CD4-positive, alpha-beta memory T cell (primary cell): ENCODE results near the gene TMEM184B. TPM values are rescaled to one million over a fixed set of nuclear protein-coding genes. Genes with fewer than 3 reads are reported as not detected.
"Not testable (repeated sequence)": the region's sequence is repeated elsewhere in the genome, so short reads cannot be mapped to it uniquely, and the experiment has no call there.

ENCODE experiments used
- CTCF ChIA-PET: fragments of 350-600 bp; sonication (Branson Sonifier 250); formaldehyde crosslinking; loops from one replicate; lab custom pipeline; 2021; ENCODE audit warnings: inconsistent platforms; ENCODE audit not compliant: partially characterized antibody; lab: Charles Lee
- POLR2A ChIA-PET: fragments of 350-600 bp; sonication (Branson Sonifier 250); formaldehyde crosslinking; loops from one replicate; lab custom pipeline; 2021; ENCODE audit not compliant: partially characterized antibody; lab: Charles Lee
- DNase-seq, 5 donors: peaks; one replicate each; pipeline versions ENCODE4 v3.0.0 to v3.0.0-alpha.2; 2020 to 2022; ENCODE audit warnings: mixed read lengths in 1 of 5
- H3K27ac ChIP-seq: one replicate; pipeline ENCODE4 v1.7.0; 2013; ENCODE audit warnings: low read depth, low read length
- H3K27me3 ChIP-seq: 2 replicates; pipeline ENCODE4 v1.7.0; 2013; ENCODE audit warnings: mild to moderate bottlenecking, low read length, moderate library complexity; ENCODE audit not compliant: insufficient read depth
- H3K36me3 ChIP-seq: 2 replicates; pipeline ENCODE4 v1.7.0; 2013; ENCODE audit warnings: mild to moderate bottlenecking, low read length, moderate library complexity; ENCODE audit not compliant: insufficient read depth
- H3K4me1 ChIP-seq: 2 replicates; pipeline ENCODE4 v1.7.0; 2013; ENCODE audit warnings: mild to moderate bottlenecking, low read length, moderate library complexity; ENCODE audit not compliant: insufficient read depth
- H3K4me3 ChIP-seq, 2 donors: one replicate each; pipeline ENCODE4 v1.7.0; 2013; ENCODE audit warnings: low read length in 2 of 2, mild to moderate bottlenecking in 1 of 2
- H3K9me3 ChIP-seq, 2 donors: one replicate each; pipeline ENCODE4 v1.7.0; 2013; ENCODE audit warnings: low read length in 2 of 2, control low read depth in 1 of 2; ENCODE audit not compliant: control insufficient read depth in 1 of 2
- H3K27ac Mint-ChIP-seq, 7 donors: one replicate each; pipeline ENCODE4 v1.8.0; 2020 to 2021; ENCODE audit warnings: mixed read lengths in 7 of 7, mild to moderate bottlenecking in 6 of 7, inconsistent platforms in 3 of 7, moderate library complexity in 3 of 7
- H3K27me3 Mint-ChIP-seq, 2 donors: one replicate each; pipeline ENCODE4 v1.8.0; 2020 to 2021; ENCODE audit warnings: mixed read lengths in 2 of 2
- H3K36me3 Mint-ChIP-seq, 2 donors: one replicate each; pipeline ENCODE4 v1.8.0; 2020 to 2021; ENCODE audit warnings: mixed read lengths in 2 of 2, inconsistent platforms in 1 of 2, mild to moderate bottlenecking in 1 of 2
- H3K4me1 Mint-ChIP-seq, 4 donors: one replicate each; pipeline ENCODE4 v1.8.0; 2020 to 2021; ENCODE audit warnings: mixed read lengths in 4 of 4, mild to moderate bottlenecking in 1 of 4
- H3K4me3 Mint-ChIP-seq, 8 donors: one replicate each; pipeline ENCODE4 v1.8.0; 2020 to 2021; ENCODE audit warnings: mixed read lengths in 8 of 8, mild to moderate bottlenecking in 7 of 8, moderate library complexity in 6 of 8, inconsistent platforms in 3 of 8
- H3K9me3 Mint-ChIP-seq, 8 donors: one replicate each; pipeline ENCODE4 v1.8.0; 2020 to 2021; ENCODE audit warnings: mixed read lengths in 8 of 8, mild to moderate bottlenecking in 5 of 8, inconsistent platforms in 3 of 8, moderate library complexity in 1 of 8
- intact Hi-C: fragments of 100-400 bp; cut with micrococcal nuclease; formaldehyde crosslinking; loops from one replicate; pipeline ENCODE4 v1.15.1; 2023
- polyA plus RNA-seq, 2 donors: library from polyadenylated mRNA; unstranded; fragments of 300-500 nt; fragmentation: Illumina TruSeq; gene quantifications; one replicate each; pipeline ENCODE4 v1.2.3, GENCODE V29; 2021
- total RNA-seq, 2 experiments: library from RNA; stranded (reverse); gene quantifications; one replicate each; pipeline ENCODE4 v1.2.3, GENCODE V29; 2021

Gene TMEM184B
- total and polyA plus RNA-seq, 4 experiments from 2014 or later, result 9.0 to 36.6 (median 29.7) TPM

- Histone ChIP-seq H3K9me3 (no peaks in the 10 kb centered on the region), H3K27ac (no peak overlapping the region), H3K4me1 (peaks cover 14% of the 10 kb centered on the region), H3K36me3 (no peaks in the 10 kb centered on the region), H3K4me3 (no peak overlapping the region), H3K27me3 (no peaks in the 10 kb centered on the region)
- Mint-ChIP-seq H3K36me3 (peaks cover 0 to 16% of the 10 kb centered on the region in 2 donors), H3K4me3 (no peak overlapping the region), H3K9me3 (peaks cover 0 to 4% (median 0%) of the 10 kb centered on the region in 8 donors), H3K27me3 (no peaks in the 10 kb centered on the region), H3K27ac (no peak overlapping the region), H3K4me1 (peaks cover 16 to 24% (median 21%) of the 10 kb centered on the region in 4 donors)
- no peak for DNase-seq
- intact Hi-C loops, result no loop called here
- CTCF ChIA-PET, result no interaction called here
- POLR2A ChIA-PET, result no interaction called here
Measured at GRCh38 chr22:38184788-38185187, 88.0 kb downstream of the TMEM184B start.

- Histone ChIP-seq H3K27me3 (no peaks in the 10 kb centered on the region), H3K4me3 (peak within 1 kb of the TSS; percentile 66 to 94), H3K4me1 (peaks cover 31% of the 10 kb centered on the region), H3K27ac (peak within 1 kb of the TSS; percentile 71), H3K9me3 (no peaks in the 10 kb centered on the region), H3K36me3 (no peaks in the 10 kb centered on the region)
- Mint-ChIP-seq H3K27me3 (no peaks in the 10 kb centered on the region), H3K4me1 (peaks cover 26 to 53% (median 39%) of the 10 kb centered on the region in 4 donors), H3K9me3 (peaks cover 0 to 3% (median 0%) of the 10 kb centered on the region in 8 donors), H3K4me3 (peak within 1 kb of the TSS; percentile 85 to 98 (median 94)), H3K36me3 (peaks cover 0 to 19% of the 10 kb centered on the region in 2 donors), H3K27ac (peak within 1 kb of the TSS; percentile 87 to 99 (median 95))
- POLR2A ChIA-PET, result interaction anchor here (0.5 to 2.3 kb wide), 10 partner anchors 10 to 217 kb away, joined by 3 to 38 read pairs (median 4); partner anchors contain the start of genes MAFF and PICK1
- intact Hi-C loops, result loop anchor here (1.0 kb wide), 2 partner anchors 20 to 33 kb away; partner anchors contain the start of gene MAFF
- peak; percentile 92 to 95 (median 93) for DNase-seq
- CTCF ChIA-PET, result interaction anchor here (0.7 to 1.0 kb wide), 4 partner anchors 33 to 500 kb away, joined by 3 read pairs; partner anchors contain the start of gene TOMM22
Measured at GRCh38 chr22:38181453-38182200, 91.2 kb downstream of the TMEM184B start, which contains the start of gene PLA2G6. Gene PLA2G6, minus strand, starts transcription at chr22:38181830. Its CDS starts 12,404 bp downstream, at chr22:38169426.

DNA sequence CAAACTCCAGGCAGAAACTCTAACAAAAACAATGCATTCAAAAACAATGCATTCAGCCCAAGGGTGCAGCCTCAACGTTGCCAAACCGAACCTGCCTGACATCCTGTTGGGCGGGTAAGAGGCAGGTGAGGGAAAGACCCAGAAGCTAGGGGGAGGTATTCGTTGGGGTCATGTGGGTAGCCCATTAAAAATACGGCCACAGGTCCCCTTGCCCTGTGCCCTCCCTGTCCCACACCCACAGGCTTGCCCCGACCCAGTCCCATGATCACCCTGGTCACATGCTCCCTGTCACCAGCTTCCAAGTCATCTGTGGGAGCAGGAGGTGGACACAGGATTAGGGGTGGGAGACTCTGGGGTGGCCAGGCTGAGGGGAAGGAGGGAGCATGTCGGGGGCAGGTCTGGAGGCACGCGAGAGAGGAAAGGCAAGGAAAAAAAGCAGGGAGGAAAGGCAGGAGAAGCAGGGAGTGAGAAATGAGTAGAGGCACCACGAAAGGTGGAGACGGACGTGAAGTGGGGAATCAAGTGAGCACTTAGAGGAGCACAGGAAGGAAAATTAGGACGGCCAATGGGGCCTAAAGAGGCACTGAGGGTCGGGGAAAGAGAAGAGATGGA is 91.9 kb downstream of the TMEM184B start:
- Histone ChIP-seq H3K36me3 (no peaks in the 10 kb centered on the region), H3K4me1 (peaks cover 38% of the 10 kb centered on the region), H3K9me3 (no peaks in the 10 kb centered on the region), H3K27me3 (no peaks in the 10 kb centered on the region), H3K4me3 (peak overlapping the region; percentile 66 to 94), H3K27ac (peak overlapping the region; percentile 71)
- peak; percentile 49 to 83 (median 61) for DNase-seq
- Mint-ChIP-seq H3K27me3 (no peaks in the 10 kb centered on the region), H3K36me3 (peaks cover 0 to 19% of the 10 kb centered on the region in 2 donors), H3K4me1 (peaks cover 32 to 60% (median 44%) of the 10 kb centered on the region in 4 donors), H3K9me3 (peaks cover 0 to 3% (median 0%) of the 10 kb centered on the region in 8 donors), H3K4me3 (peak overlapping the region; percentile 85 to 98 (median 94)), H3K27ac (peak overlapping the region; percentile 87 to 99 (median 95))
- intact Hi-C loops, result loop anchor here (1.0 kb wide), 2 partner anchors 20 to 33 kb away; partner anchors contain the start of gene MAFF
- POLR2A ChIA-PET, result interaction anchor here (0.9 to 2.3 kb wide), 9 partner anchors 10 to 218 kb away, joined by 3 to 38 read pairs (median 4); partner anchors contain the start of gene MAFF
- CTCF ChIA-PET, result no interaction called here

DNA sequence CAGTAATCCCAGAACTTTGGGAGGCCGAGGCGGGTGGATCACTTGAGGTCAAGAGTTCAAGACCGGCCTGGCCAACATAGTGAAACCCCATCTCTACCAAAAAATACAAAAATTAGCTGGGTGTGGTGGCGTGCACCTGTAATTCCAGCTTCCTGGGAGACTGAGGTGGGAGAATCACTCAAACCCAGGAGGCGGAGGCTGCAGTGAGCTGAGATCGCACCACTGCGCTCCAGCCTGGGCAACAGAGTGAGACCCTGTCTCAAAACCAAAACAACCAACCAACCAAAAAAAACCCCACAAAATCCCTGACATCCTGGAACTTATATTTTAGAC is 94.2 kb downstream of the TMEM184B start:
- H3K9me3 ChIP-seq, H3K9me3 Mint-ChIP-seq, H3K27ac ChIP-seq, DNase-seq, H3K36me3 ChIP-seq, H3K4me3 Mint-ChIP-seq, H3K27me3 ChIP-seq, CTCF ChIA-PET, intact Hi-C loops, H3K27me3 Mint-ChIP-seq, H3K4me3 ChIP-seq: not testable (repeated sequence)
- H3K4me1 ChIP-seq, result peaks cover 48% of the 10 kb centered on the region
- Mint-ChIP-seq H3K36me3 (peaks cover 3 to 20% of the 10 kb centered on the region in 2 donors), H3K4me1 (peaks cover 38 to 75% (median 53%) of the 10 kb centered on the region in 4 donors), H3K27ac (peak overlapping the region in 6 of 7 donors; percentile 29 to 99 (median 75))
- POLR2A ChIA-PET, result interaction anchor here (1.2 kb wide), 1 partner anchor 25 kb away, joined by 4 read pairs; no protein-coding TSS in a partner anchor

DNA sequence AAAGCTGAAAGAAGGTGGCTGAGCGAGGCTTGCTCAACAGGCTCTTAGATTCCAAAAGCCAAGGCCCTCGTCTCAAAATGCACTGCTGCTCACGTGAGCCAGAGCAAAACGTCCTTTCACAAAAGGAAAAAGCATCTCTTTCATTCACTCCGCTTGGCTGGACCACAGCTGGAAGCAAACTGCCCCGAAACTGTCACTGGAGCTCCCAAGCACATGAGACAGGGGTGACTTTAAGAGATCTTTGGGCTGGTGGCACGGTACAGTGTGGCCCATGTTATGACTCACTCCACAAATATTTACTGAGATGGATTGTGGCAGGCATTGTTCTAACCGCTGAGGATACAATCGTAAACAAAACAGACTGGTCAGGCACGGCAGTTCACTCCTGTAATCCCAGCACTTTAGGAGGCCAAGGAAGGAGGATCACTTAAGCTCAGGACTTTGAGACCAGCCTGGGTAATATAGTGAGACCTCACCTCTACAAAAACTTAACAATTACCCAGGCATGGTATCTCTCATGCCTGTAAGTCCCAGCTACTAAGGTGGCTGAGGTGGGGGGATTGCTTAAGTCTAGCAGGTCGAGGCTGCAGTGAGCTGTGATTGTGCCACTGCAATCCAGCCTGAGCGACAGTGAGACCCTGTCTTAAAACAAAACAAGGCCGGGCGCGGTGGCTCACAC is 94.7 kb downstream of the TMEM184B start:
- ChIA-PET CTCF (no interaction called here), POLR2A (no interaction called here)
- H3K4me3 ChIP-seq, result no peak overlapping the region
- no peaks in the 10 kb centered on the region for H3K27me3 Mint-ChIP-seq
- H3K27ac Mint-ChIP-seq, result peak overlapping the region in 3 of 7 donors; percentile 53 to 99 (median 55)
- H3K36me3 Mint-ChIP-seq, result peaks cover 3 to 20% of the 10 kb centered on the region in 2 donors
- H3K9me3 ChIP-seq, result no peaks in the 10 kb centered on the region
- H3K36me3 ChIP-seq, result no peaks in the 10 kb centered on the region
- H3K4me1 Mint-ChIP-seq, result peaks cover 40 to 80% (median 57%) of the 10 kb centered on the region in 4 donors
- DNase-seq, result no peak
- peak overlapping the region in 1 of 8 donors; percentile 62 for H3K4me3 Mint-ChIP-seq
- peaks cover 48% of the 10 kb centered on the region for H3K4me1 ChIP-seq
- intact Hi-C loops, result no loop called here
- no peaks in the 10 kb centered on the region for H3K27me3 ChIP-seq
- H3K27ac ChIP-seq, result no peak overlapping the region
- H3K9me3 Mint-ChIP-seq, result peaks cover 0 to 3% (median 0%) of the 10 kb centered on the region in 8 donors

- Mint-ChIP-seq H3K27ac (peak overlapping the region in 3 of 7 donors; percentile 53 to 99 (median 62)), H3K36me3 (peaks cover 3 to 20% of the 10 kb centered on the region in 2 donors), H3K4me3 (peak overlapping the region in 1 of 8 donors; percentile 62), H3K4me1 (peaks cover 43 to 85% (median 61%) of the 10 kb centered on the region in 4 donors)
- H3K4me1 ChIP-seq, result peaks cover 54% of the 10 kb centered on the region
- H3K27me3 ChIP-seq, POLR2A ChIA-PET, H3K27me3 Mint-ChIP-seq, intact Hi-C loops, H3K4me3 ChIP-seq, H3K9me3 Mint-ChIP-seq, H3K9me3 ChIP-seq, CTCF ChIA-PET, DNase-seq, H3K27ac ChIP-seq, H3K36me3 ChIP-seq: not testable (repeated sequence)
Measured at GRCh38 chr22:38177571-38177925, 95.3 kb downstream of the TMEM184B start.
